OCI-LY1 (cell line): ENCODE measurements around the gene BMP8A.

Experiments used
- EZH2 ChIP-seq: fragments of 200-600 bp; sonication (generic), shearing (Covaris generic); IDR thresholded peaks from 2 replicates; pipeline ENCODE4 v1.8.0; 2017; ENCODE audit warnings: borderline replicate concordance, mixed run types, mild to moderate bottlenecking, antibody characterized with exemption, low read length, moderate library complexity, mixed read lengths
- TF ChIP-seq, protein P1 (sequence below): fragments of 200-600 bp; sonication (generic), shearing (Covaris generic); IDR thresholded peaks from 2 replicates; pipeline ENCODE4 v1.5.1; 2017; ENCODE audit warnings: mild to moderate bottlenecking, antibody characterized with exemption, low read length, moderate library complexity, mixed read lengths

DNA sequence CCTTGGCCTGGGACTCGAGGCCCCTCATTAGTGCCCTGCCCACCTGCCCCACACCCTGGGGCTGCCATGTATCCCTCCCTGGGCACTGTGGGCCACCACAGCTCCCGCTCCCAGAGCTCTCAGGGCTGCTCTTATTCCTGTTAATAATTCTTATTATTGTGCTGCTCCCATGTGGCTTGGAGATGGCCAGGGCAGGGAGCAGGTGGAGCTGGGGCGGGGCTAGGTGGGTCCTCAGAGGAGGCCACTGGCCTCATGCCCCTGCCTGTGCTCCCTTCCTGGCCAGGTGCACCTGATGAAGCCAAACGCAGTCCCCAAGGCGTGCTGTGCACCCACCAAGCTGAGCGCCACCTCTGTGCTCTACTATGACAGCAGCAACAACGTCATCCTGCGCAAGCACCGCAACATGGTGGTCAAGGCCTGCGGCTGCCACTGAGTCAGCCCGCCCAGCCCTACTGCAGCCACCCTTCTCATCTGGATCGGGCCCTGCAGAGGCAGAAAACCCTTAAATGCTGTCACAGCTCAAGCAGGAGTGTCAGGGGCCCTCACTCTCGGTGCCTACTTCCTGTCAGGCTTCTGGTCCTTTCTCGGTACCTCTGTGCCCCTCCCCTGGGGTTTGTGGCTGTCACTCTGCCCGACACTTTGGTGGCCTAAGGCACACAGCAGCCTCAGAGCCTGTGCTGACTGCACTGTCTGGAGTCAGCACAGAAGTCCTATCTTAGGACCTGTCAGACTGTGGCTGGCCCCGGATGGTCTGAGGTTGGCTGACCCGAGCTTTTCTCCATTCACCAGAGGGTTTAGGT is 34.1 kb downstream of the BMP8A start:
- no peak for TF ChIP-seq EZH2
- TF ChIP-seq, protein P1, sequence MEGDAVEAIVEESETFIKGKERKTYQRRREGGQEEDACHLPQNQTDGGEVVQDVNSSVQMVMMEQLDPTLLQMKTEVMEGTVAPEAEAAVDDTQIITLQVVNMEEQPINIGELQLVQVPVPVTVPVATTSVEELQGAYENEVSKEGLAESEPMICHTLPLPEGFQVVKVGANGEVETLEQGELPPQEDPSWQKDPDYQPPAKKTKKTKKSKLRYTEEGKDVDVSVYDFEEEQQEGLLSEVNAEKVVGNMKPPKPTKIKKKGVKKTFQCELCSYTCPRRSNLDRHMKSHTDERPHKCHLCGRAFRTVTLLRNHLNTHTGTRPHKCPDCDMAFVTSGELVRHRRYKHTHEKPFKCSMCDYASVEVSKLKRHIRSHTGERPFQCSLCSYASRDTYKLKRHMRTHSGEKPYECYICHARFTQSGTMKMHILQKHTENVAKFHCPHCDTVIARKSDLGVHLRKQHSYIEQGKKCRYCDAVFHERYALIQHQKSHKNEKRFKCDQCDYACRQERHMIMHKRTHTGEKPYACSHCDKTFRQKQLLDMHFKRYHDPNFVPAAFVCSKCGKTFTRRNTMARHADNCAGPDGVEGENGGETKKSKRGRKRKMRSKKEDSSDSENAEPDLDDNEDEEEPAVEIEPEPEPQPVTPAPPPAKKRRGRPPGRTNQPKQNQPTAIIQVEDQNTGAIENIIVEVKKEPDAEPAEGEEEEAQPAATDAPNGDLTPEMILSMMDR, result no peak
